GM13976 (cell line): ENCODE data around the gene LRRC51.
A peak's percentile ranks its signal among the peaks of the same experiment; 100 is the strongest.

Experiments used
- DNase-seq: peaks from one replicate; pipeline ENCODE4 v3.0.0; 2012; ENCODE audit warnings: low spot score
- CTCF ChIP-seq: IDR thresholded peaks from 2 replicates; pipeline ENCODE4 v1.5.1; 2012; ENCODE audit warnings: borderline replicate concordance, mild to moderate bottlenecking; ENCODE audit not compliant: insufficient read depth; ENCODE audit errors: extremely low read depth, missing control alignments, control extremely low read depth
- in situ Hi-C: fragments of 300-500 bp; cut with MboI; formaldehyde crosslinking; loops from one replicate; pipeline ENCODE4 v1.12.0; 2022; ENCODE audit warnings: low sequenced_read_pairs, mixed read lengths, inconsistent platforms; ENCODE audit not compliant: unreplicated experiment

The LRRC51 gene

GRCh38 chr11:72102946-72103753 is 22.5 kb downstream of the LRRC51 start, which contains the start of gene LAMTOR1:
Gene LAMTOR1, minus strand, starts transcription at chr11:72103297. Its CDS starts 73 bp downstream, at chr11:72103224.
- in situ Hi-C loops: no loop called here
- no peak for TF ChIP-seq CTCF
- DNase-seq: peak; percentile 97

GRCh38 chr11:72103754-72104167 is 23.1 kb downstream of the LRRC51 start:
- in situ Hi-C loops: no loop called here
- TF ChIP-seq CTCF: no peak
- DNase-seq: no peak

GRCh38 chr11:72105888-72106287 is 25.2 kb downstream of the LRRC51 start, which contains the start of gene TOMT:
Gene TOMT, plus strand, starts transcription at chr11:72105924. Its CDS starts 28 bp downstream, at chr11:72105952.
- TF ChIP-seq CTCF: no peak
- no peak for DNase-seq
- in situ Hi-C loops: no loop called here

GRCh38 chr11:72111300-72112142 is 30.9 kb downstream of the LRRC51 start:
- TF ChIP-seq CTCF: no peak
- DNase-seq: no peak
- in situ Hi-C loops: no loop called here

GRCh38 chr11:72112143-72112977 is 31.7 kb downstream of the LRRC51 start, which contains the start of gene ANAPC15:
Gene ANAPC15, minus strand, starts transcription at chr11:72112695. Its CDS starts 1,419 bp downstream, at chr11:72111276.
- in situ Hi-C loops: no loop called here
- TF ChIP-seq CTCF: no peak
- DNase-seq: peak; percentile 89
